Endodermal cell (in vitro differentiated cells): ENCODE data around the gene UGT2B15. TPM values are rescaled to one million over a fixed set of nuclear protein-coding genes. Genes with fewer than 3 reads are reported as not detected.
"Not testable (repeated sequence)": the region's sequence is repeated elsewhere in the genome, so short reads cannot be mapped to it uniquely, and the experiment has no call there.

ENCODE experiments used
- DNase-seq: peaks from one replicate; pipeline ENCODE4 v3.0.0-alpha.2; 2017
- H3K27ac ChIP-seq: 2 replicates; pipeline ENCODE4 v1.5.1; 2013; ENCODE audit warnings: mild to moderate bottlenecking, low read depth, low read length, moderate library complexity
- H3K27me3 ChIP-seq: 2 replicates; pipeline ENCODE4 v1.6.1; 2013; ENCODE audit warnings: mild to moderate bottlenecking, low read length, moderate library complexity; ENCODE audit not compliant: insufficient read depth, control insufficient read depth, poor library complexity, severe bottlenecking
- H3K36me3 ChIP-seq: 2 replicates; pipeline ENCODE4 v1.7.0; 2013; ENCODE audit warnings: mild to moderate bottlenecking, low read length, moderate library complexity; ENCODE audit not compliant: control insufficient read depth, insufficient read depth
- H3K4me1 ChIP-seq: one replicate; pipeline ENCODE4 v1.7.0; 2013; ENCODE audit warnings: low read length; ENCODE audit not compliant: control insufficient read depth, insufficient read depth
- H3K4me3 ChIP-seq: 2 replicates; pipeline ENCODE4 v1.5.1; 2013; ENCODE audit warnings: mild to moderate bottlenecking, low read length, moderate library complexity
- H3K9ac ChIP-seq: 2 replicates; pipeline ENCODE4 v1.6.1; 2013; ENCODE audit warnings: mild to moderate bottlenecking, low read length, moderate library complexity; ENCODE audit not compliant: poor library complexity, severe bottlenecking; ENCODE audit errors: extremely low read depth
- H3K9me3 ChIP-seq: 2 replicates; pipeline ENCODE4 v1.6.1; 2013; ENCODE audit warnings: mild to moderate bottlenecking, low read length, moderate library complexity; ENCODE audit not compliant: control insufficient read depth
- H3K27ac Mint-ChIP-seq: 2 replicates; pipeline ENCODE4 v1.8.0; 2020; ENCODE audit warnings: mixed read lengths
- H3K27me3 Mint-ChIP-seq: 2 replicates; pipeline ENCODE4 v1.8.0; 2021; ENCODE audit warnings: mild to moderate bottlenecking, mixed read lengths; ENCODE audit not compliant: insufficient read depth
- H3K36me3 Mint-ChIP-seq: 2 replicates; pipeline ENCODE4 v1.8.0; 2020; ENCODE audit warnings: low read depth, mixed read lengths
- H3K4me1 Mint-ChIP-seq: 2 replicates; pipeline ENCODE4 v1.8.0; 2020; ENCODE audit warnings: mixed read lengths
- H3K4me3 Mint-ChIP-seq: 2 replicates; pipeline ENCODE4 v1.8.0; 2020; ENCODE audit warnings: mild to moderate bottlenecking, moderate library complexity, mixed read lengths
- H3K9me3 Mint-ChIP-seq: 2 replicates; pipeline ENCODE4 v1.8.0; 2020; ENCODE audit warnings: mild to moderate bottlenecking, mixed read lengths
- CTCF ChIP-seq: fragments of 200-600 bp; sonication (generic); conservative IDR thresholded peaks from 2 replicates; pipeline ENCODE4 v1.5.0; 2021; ENCODE audit warnings: antibody characterized with exemption, mild to moderate bottlenecking
- WGBS, 2 experiments: methylation state at CpG; one replicate each; pipeline versions ENCODE4 v1.1.5 to v1.1.7; 2013; ENCODE audit warnings: missing lambda C conversion rate in 2 of 2, mixed read lengths in 1 of 2; ENCODE audit not compliant: insufficient coverage in 1 of 2, insufficient read length in 1 of 2; 5-methylcytosine and 5-hydroxymethylcytosine counted together
- total RNA-seq, 2 donors: library from RNA; stranded (reverse); fragmentation: NEBNext Ultra II Directional in 1 of 2; extraction: Animal tissue kit (Norgen Biotek cat#: 25700) in 1 of 2; gene quantifications; 2 replicates in 1 of 2; 3 replicates in 1 of 2; pipeline ENCODE4 v1.2.1, GENCODE V29; 2021

UGT2B15 gene
- total RNA-seq, 2 donors from 2014 or later, result not detected

- Mint-ChIP-seq H3K4me1 (no peaks in the 10 kb centered on the region), H3K9me3 (peaks cover 5% of the 10 kb centered on the region), H3K4me3 (no peak overlapping the region), H3K27me3 (no peaks in the 10 kb centered on the region), H3K27ac (no peak overlapping the region), H3K36me3 (no peaks in the 10 kb centered on the region)
- Histone ChIP-seq H3K9ac (no peak overlapping the region), H3K27me3 (no peaks in the 10 kb centered on the region), H3K4me1 (no peaks in the 10 kb centered on the region), H3K36me3 (no peaks in the 10 kb centered on the region), H3K4me3 (no peak overlapping the region), H3K27ac (no peak overlapping the region), H3K9me3 (peaks cover 11% of the 10 kb centered on the region)
- DNase-seq, result no peak
- no peak for TF ChIP-seq CTCF
Measured at GRCh38 chr4:68708566-68708965, 38.1 kb upstream of the UGT2B15 start.

- H3K4me3 Mint-ChIP-seq, H3K4me3 ChIP-seq, H3K4me1 Mint-ChIP-seq, H3K27me3 ChIP-seq, H3K9ac ChIP-seq, H3K36me3 ChIP-seq, H3K4me1 ChIP-seq, H3K27ac Mint-ChIP-seq, H3K36me3 Mint-ChIP-seq, H3K27ac ChIP-seq, DNase-seq, H3K27me3 Mint-ChIP-seq: not testable (repeated sequence)
- H3K9me3 Mint-ChIP-seq, result peaks cover 18% of the 10 kb centered on the region
- H3K9me3 ChIP-seq, result peaks cover 23% of the 10 kb centered on the region
- WGBS, 2 experiments, result 60 to 91% methylated on average over 1 to 2 of the region's 2 CpGs
Measured at GRCh38 chr4:68703168-68703567, 32.7 kb upstream of the UGT2B15 start.

GRCh38 chr4:68700152-68700551 is 29.7 kb upstream of the UGT2B15 start:
- Mint-ChIP-seq H3K9me3 (peaks cover 18% of the 10 kb centered on the region), H3K4me1 (no peaks in the 10 kb centered on the region), H3K36me3 (no peaks in the 10 kb centered on the region), H3K4me3 (no peak overlapping the region), H3K27me3 (no peaks in the 10 kb centered on the region), H3K27ac (no peak overlapping the region)
- DNase-seq, result no peak
- 92 to 97% methylated on average over 3 of the region's 3 CpGs for WGBS, 2 experiments
- Histone ChIP-seq H3K4me3 (no peak overlapping the region), H3K9ac (no peak overlapping the region), H3K36me3 (no peaks in the 10 kb centered on the region), H3K27ac (no peak overlapping the region), H3K9me3 (peaks cover 36% of the 10 kb centered on the region), H3K4me1 (no peaks in the 10 kb centered on the region), H3K27me3 (no peaks in the 10 kb centered on the region)
- TF ChIP-seq CTCF, result no peak

- Histone ChIP-seq H3K4me1 (no peaks in the 10 kb centered on the region), H3K4me3 (peak overlapping the region; percentile 48), H3K27me3 (no peaks in the 10 kb centered on the region), H3K9me3 (peaks cover 70% of the 10 kb centered on the region), H3K36me3 (no peaks in the 10 kb centered on the region), H3K9ac (no peak overlapping the region), H3K27ac (no peak overlapping the region)
- Mint-ChIP-seq H3K4me3 (no peak overlapping the region), H3K27me3 (no peaks in the 10 kb centered on the region), H3K27ac (peak overlapping the region; percentile 59), H3K36me3 (peaks cover 13% of the 10 kb centered on the region), H3K9me3 (peaks cover 45% of the 10 kb centered on the region), H3K4me1 (no peaks in the 10 kb centered on the region)
- TF ChIP-seq CTCF, result no peak
- peak; percentile 53 for DNase-seq
- 62 to 66% methylated on average over 3 to 9 of the region's 9 CpGs for WGBS, 2 experiments
Measured at GRCh38 chr4:68693325-68694075, 23.0 kb upstream of the UGT2B15 start.
